GDM1 (cell line): ENCODE results near the gene EDIL3.
"Not testable (repeated sequence)": the region's sequence is repeated elsewhere in the genome, so short reads cannot be mapped to it uniquely, and the experiment has no call there.

ENCODE experiments used
- DNase-seq: peaks from one replicate; lab custom pipeline; 2025; lab: John Stamatoyannopoulos, UW

Gene EDIL3

DNA sequence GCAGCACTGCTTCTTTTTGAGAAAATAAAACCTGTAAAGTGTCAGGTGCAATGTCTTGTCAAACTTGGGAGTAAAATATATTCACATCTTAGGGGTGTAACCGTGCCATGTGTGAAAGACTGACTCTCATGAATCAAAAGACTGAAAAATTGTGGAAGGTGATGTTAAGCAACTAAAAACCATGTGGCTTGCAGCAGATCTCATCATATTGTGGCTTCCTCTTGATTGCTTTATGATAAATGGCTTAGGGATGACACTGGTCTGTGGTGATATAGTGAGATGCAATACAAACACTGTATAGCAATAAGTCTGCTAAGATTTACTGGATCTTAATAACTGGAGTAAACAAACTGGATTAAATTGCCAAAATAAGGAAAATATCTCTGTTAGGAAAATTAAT is 321.6 kb downstream of the EDIL3 start:
- DNase-seq = no peak

GRCh38 chr5:84059672-84060071 is 325.0 kb downstream of the EDIL3 start:
- no peak for DNase-seq

- no peak for DNase-seq
Observed at GRCh38 chr5:84058561-84058960, 326.1 kb downstream of the EDIL3 start.

GRCh38 chr5:84057211-84057610 is 327.5 kb downstream of the EDIL3 start:
- no peak for DNase-seq

DNA sequence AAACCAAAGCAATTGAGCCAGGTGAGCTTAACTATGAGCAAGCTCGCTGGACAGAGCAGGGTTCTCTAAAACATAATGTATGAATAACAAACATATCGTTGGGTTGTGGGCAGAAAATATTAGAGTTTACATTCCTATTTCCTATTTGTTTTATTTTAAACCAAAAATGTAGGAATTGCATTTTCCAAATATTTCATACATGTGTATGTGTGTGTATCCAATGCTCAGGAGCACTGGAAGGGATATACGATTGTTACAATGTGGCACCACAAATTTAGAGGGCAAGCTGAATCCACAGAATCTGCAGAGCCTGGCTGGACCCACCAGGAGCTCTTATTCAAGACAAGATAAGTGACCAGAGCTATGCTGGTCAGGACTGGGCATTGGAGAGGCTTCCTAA is 338.7 kb downstream of the EDIL3 start:
- no peak for DNase-seq

GRCh38 chr5:84036842-84037241 is 347.8 kb downstream of the EDIL3 start:
- DNase-seq = no peak

DNA sequence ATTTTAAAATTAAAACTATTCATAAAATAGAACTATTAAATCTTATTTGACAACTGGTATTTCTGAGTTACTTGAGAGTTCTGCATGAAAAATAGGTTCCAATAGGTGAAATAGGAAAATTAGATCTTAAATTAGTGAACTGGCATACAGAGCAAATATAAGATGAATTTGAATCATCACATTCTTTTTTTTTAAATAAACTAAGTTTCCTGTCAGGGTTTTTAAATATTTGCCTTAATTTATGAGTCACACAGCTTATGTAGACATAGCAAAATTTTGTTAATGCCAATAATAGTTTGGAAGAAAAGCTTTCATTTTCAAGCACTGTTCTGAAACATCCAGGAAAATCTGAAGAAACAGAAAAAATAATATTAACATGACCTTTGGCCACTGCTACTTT is 352.4 kb downstream of the EDIL3 start:
- no peak for DNase-seq

DNA sequence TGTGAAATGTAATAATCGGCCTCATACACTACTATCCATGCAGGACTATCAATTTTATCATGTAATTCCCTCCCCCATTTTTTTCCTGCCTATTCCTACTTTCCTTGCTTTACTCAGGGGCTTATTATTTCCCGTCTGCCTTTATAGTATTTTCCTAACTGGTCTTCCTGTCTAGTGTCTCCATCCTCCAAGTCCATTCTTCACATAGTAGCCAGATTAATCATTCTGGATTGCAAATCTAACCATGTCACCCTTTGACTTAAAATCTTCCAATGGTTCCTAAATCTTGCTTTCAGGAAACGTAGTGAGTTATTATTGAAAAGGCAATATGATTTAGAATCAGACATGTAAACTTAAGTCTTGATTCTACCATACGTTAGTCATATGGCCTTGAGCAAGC is 356.6 kb downstream of the EDIL3 start:
- no peak for DNase-seq

- not testable (repeated sequence) for DNase-seq
Observed at GRCh38 chr5:84018521-84018920, 366.2 kb downstream of the EDIL3 start.

DNA sequence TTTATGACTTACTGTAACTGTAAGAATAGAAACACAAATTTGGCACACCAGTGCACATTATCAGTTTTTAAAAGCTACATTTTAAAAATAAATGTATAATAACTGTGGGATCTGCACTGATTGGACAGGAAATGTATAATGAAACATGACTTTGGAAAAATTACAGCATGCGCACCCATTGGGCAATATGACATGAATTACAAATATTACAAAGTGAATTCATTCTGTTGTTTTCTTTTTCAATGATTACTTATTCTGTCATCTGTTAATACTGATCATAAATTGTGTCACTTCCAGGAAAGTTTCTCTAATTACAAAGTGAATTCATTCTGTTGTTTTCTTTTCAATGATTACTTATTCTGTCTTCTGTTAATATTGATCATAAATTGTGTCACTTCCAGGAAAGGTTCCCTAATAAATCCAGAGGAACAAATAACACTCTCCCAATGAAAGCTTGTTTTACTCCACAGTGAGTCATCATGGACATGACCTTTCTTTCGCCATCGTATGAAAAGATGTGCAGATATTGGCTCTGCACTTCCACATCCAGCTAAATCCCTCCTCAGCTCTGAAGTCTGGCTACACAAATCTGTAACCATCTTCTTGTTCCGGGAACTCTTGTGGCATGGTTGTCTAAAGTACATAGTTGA is 367.0 kb downstream of the EDIL3 start:
- no peak for DNase-seq

- DNase-seq = no peak
Observed at GRCh38 chr5:84016085-84016484, 368.6 kb downstream of the EDIL3 start.

DNA sequence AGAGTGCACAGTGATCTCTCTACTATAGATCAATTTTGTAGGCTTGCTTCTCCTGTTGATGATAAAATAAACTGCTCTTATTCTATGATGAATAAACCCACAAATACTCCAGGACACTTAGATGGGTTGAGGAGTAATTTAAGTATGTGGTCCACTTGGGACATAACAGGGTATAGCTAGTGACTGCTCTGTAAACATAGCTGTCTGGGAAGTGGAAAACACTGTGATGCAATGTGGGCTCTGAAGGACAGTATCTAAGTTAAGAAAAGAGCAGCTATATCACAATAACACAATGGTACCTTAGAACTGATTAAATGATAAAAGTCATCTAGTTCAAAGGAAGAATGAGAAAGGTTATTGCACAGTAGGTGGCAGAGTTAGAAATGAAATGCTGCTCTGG is 369.7 kb downstream of the EDIL3 start:
- DNase-seq = no peak

DNA sequence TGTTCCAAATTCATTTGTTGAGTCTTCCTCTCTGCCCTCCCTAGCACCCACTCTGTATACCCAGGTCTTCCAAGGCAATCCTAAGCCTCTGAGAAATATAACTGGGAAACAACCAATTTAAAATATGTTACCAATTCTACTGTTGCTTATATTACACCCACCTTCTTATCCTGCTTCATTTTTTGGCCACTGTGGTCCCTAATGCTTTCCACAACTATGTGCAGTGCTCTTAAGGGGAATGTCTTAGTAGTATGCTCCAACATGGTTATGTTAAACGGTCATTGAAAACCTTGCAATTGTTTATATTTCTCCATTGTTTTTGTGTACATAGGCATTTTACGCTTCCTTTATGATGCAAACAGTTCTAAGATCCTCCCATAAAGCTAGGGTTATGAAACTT is 390.9 kb downstream of the EDIL3 start:
- no peak for DNase-seq

DNA sequence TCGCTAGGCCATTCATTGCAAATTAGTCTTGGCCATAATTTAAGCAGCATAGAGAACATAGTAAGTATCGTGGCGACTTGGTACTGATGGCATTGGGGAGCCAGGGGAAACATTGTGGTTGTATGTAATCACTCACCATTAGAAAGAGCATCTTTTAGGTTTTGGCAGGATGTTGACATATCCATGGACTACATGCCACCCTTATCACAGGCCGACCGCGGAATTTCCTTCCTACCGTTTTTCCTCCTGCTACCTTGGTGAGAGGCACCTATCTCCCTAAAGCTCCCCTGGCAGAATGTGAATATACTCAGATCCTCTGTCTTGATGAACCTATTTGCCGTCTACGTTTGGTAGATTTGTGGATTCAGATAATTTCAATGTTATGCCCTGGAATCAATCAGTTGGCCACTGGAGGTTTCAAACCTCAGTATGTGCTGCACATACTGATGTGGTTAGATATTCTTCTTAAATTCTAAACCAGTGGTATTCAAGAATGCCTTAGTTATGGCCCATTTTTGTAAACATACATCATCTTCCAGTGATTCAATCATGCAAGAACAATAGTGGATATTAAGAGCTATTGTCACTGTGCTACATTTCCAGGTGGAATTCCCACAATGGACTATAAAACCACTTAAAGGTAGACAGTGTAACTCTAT is 393.0 kb downstream of the EDIL3 start:
- no peak for DNase-seq

GRCh38 chr5:83988293-83988685 is 396.4 kb downstream of the EDIL3 start:
- DNase-seq = no peak

DNA sequence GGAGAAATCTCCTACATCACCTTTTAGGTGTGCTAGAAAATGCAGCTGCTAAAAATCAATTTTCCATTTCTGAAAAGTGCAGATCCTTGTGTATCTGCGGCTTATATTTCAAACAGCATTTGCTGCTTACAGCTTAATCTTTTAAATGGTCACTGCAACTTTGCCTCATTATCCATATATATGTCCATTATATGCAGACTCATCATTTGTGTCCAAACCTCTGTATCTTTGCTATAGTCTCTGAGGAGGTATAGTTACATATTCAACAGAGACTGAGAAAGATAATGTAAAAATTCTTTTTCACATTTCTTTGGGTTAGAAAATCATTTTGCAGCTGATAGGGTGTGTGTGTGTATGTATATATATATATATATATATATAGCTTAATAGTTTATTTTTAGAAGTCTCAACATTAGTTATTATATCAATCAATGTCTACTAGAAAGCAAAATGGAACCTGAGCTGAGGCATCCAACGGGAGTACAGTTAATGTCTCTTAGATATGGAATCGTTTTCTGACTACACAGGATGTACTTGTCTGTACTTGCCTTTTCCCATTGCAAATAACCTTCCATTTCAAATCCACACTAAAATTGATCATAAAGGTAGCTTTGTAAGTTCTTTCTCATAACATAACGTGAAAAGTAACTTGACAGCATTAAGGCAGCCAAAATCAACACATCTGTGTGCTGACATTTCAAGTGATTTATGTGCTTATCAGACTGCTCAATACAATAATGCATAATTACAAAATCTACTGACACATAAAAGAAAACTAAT is 397.0 kb downstream of the EDIL3 start:
- no peak for DNase-seq

- DNase-seq = no peak
Observed at GRCh38 chr5:83983852-83984251, 400.8 kb downstream of the EDIL3 start.

GRCh38 chr5:83973925-83974815 is 410.5 kb downstream of the EDIL3 start:
- no peak for DNase-seq

- no peak for DNase-seq
Observed at GRCh38 chr5:83972909-83973308, 411.8 kb downstream of the EDIL3 start.

DNA sequence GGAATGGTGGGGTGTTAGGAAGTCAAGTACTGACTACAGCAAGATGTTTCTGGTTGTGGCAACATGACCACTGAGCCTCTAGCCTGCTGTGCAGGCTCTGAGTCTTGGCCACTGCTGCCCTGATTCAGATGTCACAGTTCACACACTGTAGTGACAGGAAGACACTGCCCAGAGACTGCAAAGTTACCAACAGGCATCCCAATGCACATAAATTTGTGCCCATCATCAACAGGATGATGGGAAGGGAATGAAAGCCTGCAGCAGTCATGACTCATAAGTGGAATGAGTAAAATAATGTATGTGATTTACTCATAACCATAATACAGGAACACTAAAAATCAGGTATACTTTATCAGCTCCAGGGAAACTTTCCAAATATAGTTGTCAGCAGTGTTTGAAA is 412.4 kb downstream of the EDIL3 start:
- no peak for DNase-seq

DNA sequence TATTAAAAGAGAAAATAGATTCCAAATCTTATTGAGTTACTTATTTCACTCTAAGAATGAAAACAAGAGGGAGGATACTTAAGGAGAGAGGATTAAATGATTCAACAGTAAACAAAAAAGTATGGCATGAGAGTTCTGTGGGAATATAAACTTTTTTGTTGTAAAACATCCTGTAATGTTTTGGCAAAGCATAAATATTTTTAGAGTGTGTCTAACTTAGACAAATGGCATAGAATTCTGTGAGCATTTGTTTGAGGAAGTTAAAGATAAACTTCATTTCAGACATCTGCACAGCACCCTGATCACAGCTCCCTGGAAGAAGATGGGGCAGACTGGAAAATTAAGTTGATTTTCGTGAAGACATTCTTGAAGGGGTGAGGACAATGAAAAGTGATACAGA is 417.3 kb downstream of the EDIL3 start:
- DNase-seq = no peak

DNA sequence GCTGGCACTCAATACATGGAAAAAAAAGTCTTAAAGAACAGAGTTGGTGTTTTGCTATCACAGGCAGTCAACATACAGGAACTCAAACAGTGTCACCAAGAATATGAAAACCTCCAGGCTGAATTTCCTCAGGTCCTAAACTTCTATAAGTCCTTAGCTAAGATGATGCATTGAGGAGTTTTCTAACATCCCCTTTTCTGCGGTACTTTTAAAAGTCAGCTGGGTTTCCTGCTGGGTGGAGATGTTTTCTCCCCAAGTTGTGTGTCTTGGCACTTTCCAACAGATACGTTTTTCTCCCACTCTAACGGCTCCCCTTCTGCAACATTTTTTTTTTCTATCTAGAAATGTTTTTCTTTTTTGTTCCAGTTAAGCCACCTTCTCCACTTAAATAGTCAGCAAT is 419.2 kb downstream of the EDIL3 start:
- DNase-seq = peak; percentile 78
